GM12878 (cell line): ENCODE data around the gene CBARP. TPM values are rescaled to one million over a fixed set of nuclear protein-coding genes. Genes with fewer than 3 reads are reported as not detected.
A peak's percentile ranks its signal among the peaks of the same experiment; 100 is the strongest.

Experiments
- BACH1 ChIP-seq: fragments of 450-650 bp; IDR thresholded peaks from 2 replicates; pipeline ENCODE4 v1.6.1; 2017; ENCODE audit warnings: mild to moderate bottlenecking, borderline replicate concordance
- GATAD2B ChIP-seq: fragments of 450-650 bp; conservative IDR thresholded peaks from 2 replicates; pipeline ENCODE4 v1.6.1; 2017; ENCODE audit warnings: low read depth, mild to moderate bottlenecking, moderate library complexity
- IKZF1 ChIP-seq: fragments of 450-650 bp; conservative IDR thresholded peaks from 2 replicates; pipeline ENCODE4 v1.6.1; 2017; ENCODE audit warnings: antibody characterized with exemption, mild to moderate bottlenecking
- IKZF2 ChIP-seq, 2 experiments: fragments of 450-650 bp; IDR thresholded peaks; 2 replicates each; pipeline ENCODE4 v1.6.1; 2017; ENCODE audit warnings: mild to moderate bottlenecking in 2 of 2, moderate library complexity in 2 of 2
- NBN ChIP-seq: fragments of 450-650 bp; IDR thresholded peaks from 2 replicates; pipeline ENCODE4 v1.6.1; 2016
- PML ChIP-seq: IDR thresholded peaks from 2 replicates; pipeline ENCODE4 v1.6.1; 2012; ENCODE audit warnings: low read length, inconsistent platforms
- POLR2AphosphoS5 ChIP-seq: IDR thresholded peaks from 2 replicates; pipeline ENCODE4 v1.6.1; 2011; ENCODE audit warnings: mild to moderate bottlenecking, low read length, inconsistent platforms
- polyA plus RNA-seq, 11 experiments: library from polyadenylated mRNA; depleted of rRNA in 4 of 11; unstranded in 6 of 11; stranded (reverse) in 5 of 11; fragments of >200 nt; fragmentation: Nextera tagmentation in 4 of 11; fragmentation: Illumina TruSeq in 1 of 11; extraction: Ambion mirVana in 4 of 11; extraction: Trizol in 1 of 11; gene quantifications; 1 replicate in 1 of 11; 2 replicates in 10 of 11; pipeline versions ENCODE4 v1.2.1 to v1.2.3, GENCODE V29; 2011 to 2016; ENCODE audit warnings: inconsistent platforms in 2 of 11, missing spikeins in 2 of 11, low read depth in 1 of 11
- total RNA-seq, 4 experiments: library from RNA; depleted of rRNA in 3 of 4; stranded (reverse); fragments of >200 nt in 3 of 4; fragmentation: Illumina TruSeq in 1 of 4; extraction: Trizol in 1 of 4; gene quantifications; 2 replicates each; pipeline versions ENCODE4 v1.2.1 to v1.2.3, GENCODE V29; 2013 to 2021
- TF ChIP-seq, protein P1 (sequence below): IDR thresholded peaks from 2 replicates; pipeline ENCODE4 v1.6.1; 2012; ENCODE audit warnings: improper control_type of control experiment, low read depth, low read length; ENCODE audit not compliant: insufficient replicate concordance
- TF ChIP-seq, protein P2 (sequence below): IDR thresholded peaks from 2 replicates; pipeline ENCODE4 v1.6.1; 2011; ENCODE audit warnings: low read depth, low read length, improper control_type of control experiment, borderline replicate concordance

Gene CBARP
- total and polyA plus RNA-seq, 10 of the 15 experiments (the other 5 are each of a cell fraction or from before 2014, with no cell fraction given) = 0.04 to 0.59 (median 0.18) TPM; not detected in 3

GRCh38 chr19:1248139-1248785 is 10.5 kb upstream of the CBARP start, which contains the start of gene MIDN (continued):
- peak; percentile 58; the same call in 1 of the 2 replicates for TF ChIP-seq IKZF1
- TF ChIP-seq PML = 0 out of 2 replicates have a peak, but pooled peaks have one; percentile 56
- peak; percentile 17; the same call in 1 of the 2 replicates for TF ChIP-seq BACH1
- TF ChIP-seq GATAD2B = peak; percentile 82; the same call in 1 of the 2 replicates
- TF ChIP-seq POLR2AphosphoS5 = peak; percentile 91
- peak; percentile 66; the same call in 1 of the 2 replicates for TF ChIP-seq NBN
- TF ChIP-seq, protein P1, sequence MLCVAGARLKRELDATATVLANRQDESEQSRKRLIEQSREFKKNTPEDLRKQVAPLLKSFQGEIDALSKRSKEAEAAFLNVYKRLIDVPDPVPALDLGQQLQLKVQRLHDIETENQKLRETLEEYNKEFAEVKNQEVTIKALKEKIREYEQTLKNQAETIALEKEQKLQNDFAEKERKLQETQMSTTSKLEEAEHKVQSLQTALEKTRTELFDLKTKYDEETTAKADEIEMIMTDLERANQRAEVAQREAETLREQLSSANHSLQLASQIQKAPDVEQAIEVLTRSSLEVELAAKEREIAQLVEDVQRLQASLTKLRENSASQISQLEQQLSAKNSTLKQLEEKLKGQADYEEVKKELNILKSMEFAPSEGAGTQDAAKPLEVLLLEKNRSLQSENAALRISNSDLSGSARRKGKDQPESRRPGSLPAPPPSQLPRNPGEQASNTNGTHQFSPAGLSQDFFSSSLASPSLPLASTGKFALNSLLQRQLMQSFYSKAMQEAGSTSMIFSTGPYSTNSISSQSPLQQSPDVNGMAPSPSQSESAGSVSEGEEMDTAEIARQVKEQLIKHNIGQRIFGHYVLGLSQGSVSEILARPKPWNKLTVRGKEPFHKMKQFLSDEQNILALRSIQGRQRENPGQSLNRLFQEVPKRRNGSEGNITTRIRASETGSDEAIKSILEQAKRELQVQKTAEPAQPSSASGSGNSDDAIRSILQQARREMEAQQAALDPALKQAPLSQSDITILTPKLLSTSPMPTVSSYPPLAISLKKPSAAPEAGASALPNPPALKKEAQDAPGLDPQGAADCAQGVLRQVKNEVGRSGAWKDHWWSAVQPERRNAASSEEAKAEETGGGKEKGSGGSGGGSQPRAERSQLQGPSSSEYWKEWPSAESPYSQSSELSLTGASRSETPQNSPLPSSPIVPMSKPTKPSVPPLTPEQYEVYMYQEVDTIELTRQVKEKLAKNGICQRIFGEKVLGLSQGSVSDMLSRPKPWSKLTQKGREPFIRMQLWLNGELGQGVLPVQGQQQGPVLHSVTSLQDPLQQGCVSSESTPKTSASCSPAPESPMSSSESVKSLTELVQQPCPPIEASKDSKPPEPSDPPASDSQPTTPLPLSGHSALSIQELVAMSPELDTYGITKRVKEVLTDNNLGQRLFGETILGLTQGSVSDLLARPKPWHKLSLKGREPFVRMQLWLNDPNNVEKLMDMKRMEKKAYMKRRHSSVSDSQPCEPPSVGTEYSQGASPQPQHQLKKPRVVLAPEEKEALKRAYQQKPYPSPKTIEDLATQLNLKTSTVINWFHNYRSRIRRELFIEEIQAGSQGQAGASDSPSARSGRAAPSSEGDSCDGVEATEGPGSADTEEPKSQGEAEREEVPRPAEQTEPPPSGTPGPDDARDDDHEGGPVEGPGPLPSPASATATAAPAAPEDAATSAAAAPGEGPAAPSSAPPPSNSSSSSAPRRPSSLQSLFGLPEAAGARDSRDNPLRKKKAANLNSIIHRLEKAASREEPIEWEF = no peak
- TF ChIP-seq, protein P2, sequence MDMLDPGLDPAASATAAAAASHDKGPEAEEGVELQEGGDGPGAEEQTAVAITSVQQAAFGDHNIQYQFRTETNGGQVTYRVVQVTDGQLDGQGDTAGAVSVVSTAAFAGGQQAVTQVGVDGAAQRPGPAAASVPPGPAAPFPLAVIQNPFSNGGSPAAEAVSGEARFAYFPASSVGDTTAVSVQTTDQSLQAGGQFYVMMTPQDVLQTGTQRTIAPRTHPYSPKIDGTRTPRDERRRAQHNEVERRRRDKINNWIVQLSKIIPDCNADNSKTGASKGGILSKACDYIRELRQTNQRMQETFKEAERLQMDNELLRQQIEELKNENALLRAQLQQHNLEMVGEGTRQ = no peak
- peak in 1 of 2 experiments; percentile 54; a peak in 1 of 4 replicates for TF ChIP-seq IKZF2 (IDR thresholded peaks at IDR 0.05)
